GM12892 (cell line): Measurements from ENCODE around the gene SMG5.
"Not testable (repeated sequence)": the region's sequence is repeated elsewhere in the genome, so short reads cannot be mapped to it uniquely, and the experiment has no call there.

Source experiments
- DNase-seq: peaks from one replicate; pipeline ENCODE4 v3.0.0; 2011; ENCODE audit not compliant: insufficient read length
- FAIRE-seq: peaks from 2 replicates; lab custom pipeline; 2011; peaks lifted over from hg19 to GRCh38; lab: Jason Lieb, UNC
- POLR2A ChIP-seq: IDR thresholded peaks from 2 replicates; pipeline ENCODE4 v1.6.1; 2011; ENCODE audit warnings: low read depth, low read length, control low read depth
- POLR2AphosphoS5 ChIP-seq: IDR thresholded peaks from 2 replicates; pipeline ENCODE4 v1.6.1; 2011; ENCODE audit warnings: low read depth, low read length, control low read depth
- TAF1 ChIP-seq: IDR thresholded peaks from 2 replicates; pipeline ENCODE4 v1.6.1; 2011; ENCODE audit warnings: low read depth, mild to moderate bottlenecking, control low read depth, low read length, borderline replicate concordance

SMG5 gene

DNA sequence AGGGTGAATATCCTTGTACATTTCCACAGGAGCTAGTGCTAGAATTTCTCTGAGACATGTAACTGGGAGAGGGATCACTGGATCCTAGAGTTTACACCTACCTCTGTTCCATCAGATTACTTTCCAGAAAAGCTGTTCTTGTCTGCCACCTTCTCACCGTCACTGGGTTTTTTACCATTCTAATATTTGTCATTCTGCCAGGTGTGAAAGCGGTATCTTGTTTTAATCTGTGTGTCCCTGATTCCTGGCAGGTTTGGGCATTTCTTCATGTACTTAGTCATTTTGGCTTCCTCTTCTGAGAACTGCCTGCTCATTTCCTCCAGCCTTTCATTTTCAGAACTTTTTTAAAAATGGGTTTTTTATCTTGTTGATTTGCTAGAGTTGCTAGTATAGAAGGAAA lies 64.8 kb downstream of the SMG5 start:
- no peak for TF ChIP-seq POLR2A
- no peak for TF ChIP-seq TAF1
- TF ChIP-seq POLR2AphosphoS5 = no peak
- FAIRE-seq (no peak), DNase-seq (no peak)

DNA sequence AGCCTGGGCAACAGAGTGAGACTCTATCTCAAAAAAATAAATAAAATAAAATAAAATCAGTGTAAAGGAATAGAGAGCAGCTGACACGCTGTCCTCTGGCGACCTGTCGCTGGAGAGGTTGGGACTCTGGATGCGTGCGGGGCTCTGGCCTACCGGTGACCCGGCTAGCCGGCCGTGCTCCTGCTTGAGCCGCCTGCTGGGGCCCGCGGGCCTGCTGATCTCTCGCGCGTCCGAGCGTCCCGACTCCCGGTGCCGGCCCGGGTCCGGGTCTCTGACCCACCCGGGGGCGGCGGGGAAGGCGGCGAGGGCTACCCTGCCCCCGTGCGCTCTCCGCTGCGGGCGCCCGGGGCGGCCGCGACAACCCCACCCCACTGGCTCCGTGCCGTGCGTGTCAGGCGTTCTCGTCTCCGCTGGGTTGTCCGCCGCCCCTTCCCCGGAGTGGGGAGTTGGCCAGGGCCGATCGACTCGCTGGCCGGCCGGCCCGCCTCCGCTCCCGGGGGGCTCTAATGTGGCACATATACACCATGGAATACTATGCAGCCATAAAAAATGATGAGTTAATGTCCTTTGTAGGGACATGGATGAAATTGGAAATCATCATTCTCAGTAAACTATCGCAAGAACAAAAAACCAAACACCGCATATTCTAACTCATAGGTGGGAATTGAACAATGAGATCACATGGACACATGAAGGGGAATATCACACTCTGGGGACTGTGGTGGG lies 66.1 kb downstream of the SMG5 start:
- peak; percentile 100 for FAIRE-seq
- DNase-seq = not testable (repeated sequence)

DNA sequence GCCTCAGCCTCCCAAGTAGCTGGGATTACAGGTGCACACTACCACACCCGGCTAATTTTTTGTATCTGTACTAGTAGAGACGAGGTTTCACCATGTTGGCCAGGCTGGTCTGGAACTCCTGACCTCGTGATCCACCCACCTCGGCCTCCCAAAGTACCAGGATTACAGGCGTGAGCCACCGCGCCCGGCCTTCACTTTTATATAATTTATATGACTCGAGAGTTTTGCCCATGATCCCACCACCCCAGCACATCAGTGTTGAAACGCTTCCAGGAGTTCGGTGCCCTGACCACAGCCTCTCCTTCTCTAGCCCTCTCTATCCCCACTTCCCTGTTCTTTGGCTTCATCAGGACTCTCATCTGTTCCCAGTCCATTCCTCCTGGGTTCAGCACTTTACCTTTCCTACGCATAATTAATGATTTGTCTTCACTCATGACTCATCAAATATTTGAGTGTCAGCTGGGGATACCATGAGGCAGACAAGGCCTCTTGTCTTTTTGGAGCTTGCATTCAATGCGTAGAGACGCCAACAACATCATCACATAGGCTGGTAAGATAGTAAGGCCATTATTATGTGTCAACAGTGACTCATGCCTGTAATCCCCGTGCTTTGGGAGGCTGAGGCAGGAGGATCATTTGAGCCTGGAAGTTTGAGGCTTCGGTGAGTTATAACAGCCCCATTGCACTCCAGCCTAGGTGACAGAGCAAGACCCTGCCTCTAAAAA lies 68.4 kb downstream of the SMG5 start:
- FAIRE-seq (no peak), DNase-seq (no peak)
- TF ChIP-seq POLR2A = no peak
- TF ChIP-seq POLR2AphosphoS5 = no peak
- no peak for TF ChIP-seq TAF1

DNA sequence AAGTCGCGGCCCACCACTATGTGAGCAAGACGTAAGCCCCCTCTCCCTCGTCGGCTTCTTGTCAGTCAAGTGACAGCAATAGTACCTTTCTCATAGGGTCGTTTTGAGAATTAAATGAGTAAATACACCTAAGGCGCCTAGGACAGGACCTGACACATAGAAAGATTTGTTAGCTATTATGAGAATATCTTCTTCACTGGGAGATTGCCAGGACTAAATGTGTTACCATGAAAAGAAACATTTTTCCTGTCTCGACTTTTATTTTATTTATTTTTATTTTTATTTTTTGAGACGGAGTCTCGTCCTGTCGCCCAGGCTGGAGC lies 69.0 kb downstream of the SMG5 start:
- TF ChIP-seq TAF1 (no peak), POLR2A (no peak), POLR2AphosphoS5 (no peak)
- DNase-seq (no peak), FAIRE-seq (no peak)

DNA sequence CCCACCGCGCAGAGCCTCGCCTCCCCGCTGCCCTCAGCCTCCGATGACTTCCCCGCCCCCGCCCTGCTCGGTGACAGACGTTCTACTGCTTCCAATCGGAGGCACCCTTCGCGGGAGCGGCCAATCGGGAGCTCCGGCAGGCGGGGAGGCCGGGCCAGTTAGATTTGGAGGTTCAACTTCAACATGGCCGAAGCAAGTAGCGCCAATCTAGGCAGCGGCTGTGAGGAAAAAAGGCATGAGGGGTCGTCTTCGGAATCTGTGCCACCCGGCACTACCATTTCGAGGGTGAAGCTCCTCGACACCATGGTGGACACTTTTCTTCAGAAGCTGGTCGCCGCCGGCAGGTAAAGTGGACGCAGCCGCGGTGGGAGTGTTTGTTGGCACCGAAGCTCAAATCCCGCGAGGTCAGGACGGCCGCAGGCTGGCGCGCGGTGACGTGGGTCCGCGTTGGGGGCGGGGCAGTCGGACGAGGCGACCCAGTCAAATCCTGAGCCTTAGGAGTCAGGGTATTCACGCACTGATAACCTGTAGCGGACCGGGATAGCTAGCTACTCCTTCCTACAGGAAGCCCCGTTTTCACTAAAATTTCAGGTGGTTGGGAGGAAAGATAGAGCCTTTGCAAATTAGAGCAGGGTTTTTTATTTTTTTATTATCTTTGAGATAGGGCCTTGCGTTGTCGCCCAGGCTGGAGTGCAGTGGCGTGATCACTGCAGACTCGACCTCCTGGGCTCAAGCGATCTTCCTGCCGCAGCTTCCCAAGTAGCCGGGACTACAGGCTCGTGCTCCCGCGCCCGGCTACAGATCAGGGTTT lies 69.6 kb downstream of the SMG5 start, which contains the start of gene PMF1:
TSS of gene PMF1 (plus strand) at position 175 of the 811 bp plus-strand sequence. CDS start at position 184, 9 bp downstream.
- peak; percentile 100 for DNase-seq
- peak; percentile 48 for FAIRE-seq
- TF ChIP-seq TAF1 = no peak; the same call in 1 of the 2 replicates
- peak; percentile 94 for TF ChIP-seq POLR2AphosphoS5
- TF ChIP-seq POLR2A = peak; percentile 91

DNA sequence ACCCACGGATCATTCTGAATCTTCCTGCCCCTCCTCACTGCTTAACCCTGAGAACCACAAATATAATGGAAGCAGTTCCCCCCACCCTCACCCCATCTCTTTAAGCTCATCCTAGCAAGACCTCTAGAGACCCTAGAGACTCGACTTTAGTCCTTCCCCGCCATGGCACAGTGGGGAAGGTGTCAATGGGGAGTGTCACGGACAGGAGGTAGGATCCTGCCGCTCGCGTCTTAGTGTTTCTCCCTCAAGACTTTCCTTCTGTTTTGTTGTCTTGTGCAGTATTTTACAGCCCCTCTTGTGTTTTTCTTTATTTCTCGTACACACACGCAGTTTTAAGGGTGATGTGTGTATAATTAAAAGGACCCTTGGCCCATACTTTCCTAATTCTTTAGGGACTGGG lies 70.5 kb downstream of the SMG5 start:
- no peak for DNase-seq
- TF ChIP-seq POLR2AphosphoS5 = no peak
- TF ChIP-seq TAF1 = no peak
- TF ChIP-seq POLR2A = no peak
- FAIRE-seq = no peak

DNA sequence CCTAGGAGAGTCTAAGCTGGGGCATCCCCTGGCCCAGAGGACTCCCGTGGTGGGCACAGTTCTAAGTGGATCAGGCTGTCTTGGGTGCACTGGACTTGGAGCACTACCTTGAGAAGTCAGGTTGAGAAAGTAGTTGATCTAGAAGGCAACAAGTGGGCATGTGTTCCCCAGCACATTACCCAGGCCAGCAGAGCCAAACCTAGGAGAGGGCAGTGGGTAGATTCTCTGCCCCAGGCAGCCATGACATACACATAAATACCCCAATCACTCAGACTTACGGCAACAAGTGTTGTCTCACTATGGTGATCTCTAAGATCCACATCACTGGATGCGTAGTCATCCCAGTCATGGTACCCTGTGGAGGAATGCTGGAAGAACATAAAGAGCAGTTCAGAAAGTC lies 71.4 kb downstream of the SMG5 start:
- no peak for FAIRE-seq
- DNase-seq = no peak
- no peak for TF ChIP-seq POLR2AphosphoS5
- TF ChIP-seq POLR2A = no peak; the same call in 1 of the 2 replicates
- no peak for TF ChIP-seq TAF1

DNA sequence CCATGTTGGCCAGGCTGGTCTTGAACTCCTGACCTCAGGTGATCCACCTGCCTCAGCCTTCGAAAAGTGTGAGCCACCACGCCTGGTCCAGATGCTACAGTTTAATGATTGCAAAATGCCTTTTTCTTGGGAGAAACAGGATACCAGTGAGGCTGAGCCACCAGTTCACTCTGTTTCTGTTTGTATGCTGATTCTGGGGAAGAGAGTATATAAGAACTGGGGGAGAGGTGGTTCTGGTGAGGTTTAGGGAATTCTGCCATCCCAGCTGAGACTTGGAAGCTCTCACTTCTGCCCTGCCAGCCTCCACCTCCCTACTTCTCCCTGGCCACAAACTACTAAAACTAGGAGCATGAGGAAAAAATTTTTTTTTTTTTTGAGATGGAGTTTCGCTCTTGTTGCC lies 77.9 kb downstream of the SMG5 start:
- DNase-seq (no peak), FAIRE-seq (no peak)
- TF ChIP-seq TAF1 = no peak
- no peak for TF ChIP-seq POLR2A
- TF ChIP-seq POLR2AphosphoS5 = no peak

DNA sequence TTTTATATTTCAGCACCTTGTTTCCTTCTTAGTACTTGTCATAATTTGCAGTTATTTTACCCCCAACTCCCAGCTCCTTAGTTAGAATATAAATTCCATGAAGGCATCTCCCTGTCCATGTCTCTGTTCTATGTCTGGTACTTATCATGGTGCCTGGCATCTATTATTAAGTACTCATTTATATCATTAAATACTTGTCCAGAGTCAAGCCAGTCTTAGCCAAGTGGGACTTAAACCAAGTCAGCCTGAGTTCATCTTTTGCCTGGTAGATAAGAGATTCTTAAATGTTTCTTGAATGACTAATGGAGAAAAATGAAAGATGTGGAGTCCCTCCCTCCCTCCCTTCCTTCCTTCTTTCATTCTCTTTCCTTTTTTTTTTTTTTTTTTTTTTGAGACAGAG lies 79.3 kb downstream of the SMG5 start:
- TF ChIP-seq POLR2AphosphoS5 = no peak
- TF ChIP-seq POLR2A = no peak
- no peak for TF ChIP-seq TAF1
- no peak for FAIRE-seq
- DNase-seq = no peak

DNA sequence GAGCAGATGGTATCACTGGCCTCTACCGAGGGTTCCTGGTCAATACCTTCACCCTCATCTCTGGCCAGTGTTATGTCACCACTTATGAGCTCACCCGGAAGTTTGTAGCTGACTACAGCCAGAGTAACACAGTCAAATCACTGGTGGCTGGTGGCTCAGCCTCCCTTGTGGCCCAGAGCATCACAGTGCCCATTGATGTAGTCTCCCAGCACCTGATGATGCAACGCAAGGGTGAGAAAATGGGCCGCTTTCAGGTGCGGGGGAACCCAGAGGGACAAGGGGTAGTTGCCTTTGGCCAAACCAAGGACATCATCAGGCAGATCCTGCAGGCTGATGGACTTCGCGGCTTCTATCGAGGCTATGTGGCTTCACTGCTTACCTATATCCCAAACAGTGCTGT lies 82.6 kb downstream of the SMG5 start:
- DNase-seq = no peak
- TF ChIP-seq POLR2A (0 out of 2 replicates have a peak, but pooled peaks have one; percentile 17), POLR2AphosphoS5 (no peak)
- peak; percentile 57 for FAIRE-seq
